Measurements from ENCODE around the gene NKAP. TPM values are rescaled to one million over a fixed set of nuclear protein-coding genes. Genes with fewer than 3 reads are reported as not detected.

NKAP gene
- total and polyA plus RNA-seq, 9 of the 15 experiments (the other 6 are each of a cell fraction or from before 2014, with no cell fraction given) = 3.1 to 8.3 (median 7.0) TPM

DNA sequence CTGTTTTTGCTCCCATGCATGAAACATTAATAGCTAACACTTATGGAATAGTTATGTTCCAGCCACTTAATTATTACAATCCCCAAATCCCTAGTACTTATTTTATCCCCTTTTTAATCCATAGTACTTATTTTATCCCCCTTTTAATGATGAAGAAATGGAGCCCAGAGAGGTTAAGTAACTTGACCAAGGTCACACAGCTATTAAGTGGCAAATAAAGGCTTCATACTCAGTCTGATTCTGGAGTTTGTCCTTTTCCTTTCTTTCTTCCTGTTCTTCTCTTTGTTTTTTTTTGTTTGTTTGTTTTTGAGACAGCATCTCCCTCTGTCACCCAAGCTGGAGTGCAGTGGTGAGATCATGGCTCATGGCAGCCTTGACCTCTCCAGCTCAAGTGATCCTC, 2.2 kb downstream of the NKAP start (continued):
- TF ChIP-seq THRA (IDR thresholded peaks at IDR 0.05) (no peak), MAFF (IDR thresholded peaks at IDR 0.05; ENCODE audit: low read length) (no peak), ARID1B (IDR thresholded peaks at IDR 0.05) (no peak), SOX6 (IDR thresholded peaks at IDR 0.05) (no peak), EHMT2 (IDR thresholded peaks at IDR 0.05) (no peak), MTA3 (IDR thresholded peaks at IDR 0.05; ENCODE audit: borderline replicate concordance) (no peak), PCBP1 (IDR thresholded peaks at IDR 0.05; ENCODE audit: low read depth, low read length, poor library complexity, severe bottlenecking) (no peak), ZNF232 (CRISPR knock-in tag; IDR thresholded peaks at IDR 0.05) (no peak), ELF4 (CRISPR knock-in tag; IDR thresholded peaks at IDR 0.05) (no peak), KLF16 (IDR thresholded peaks at IDR 0.05) (no peak), RBM25 (IDR thresholded peaks at IDR 0.05; ENCODE audit: low read depth, low read length, severe bottlenecking) (peak; percentile 96), GATA2 (CRISPR knock-in tag; IDR thresholded peaks at IDR 0.05) (no peak), PHF20 (IDR thresholded peaks at IDR 0.05; ENCODE audit: partially characterized antibody) (no peak), ZNF146 (CRISPR knock-in tag; IDR thresholded peaks at IDR 0.05; ENCODE audit: unreplicated experiment) (no peak), NFIC (IDR thresholded peaks at IDR 0.05) (no peak), HDAC1 (IDR thresholded peaks at IDR 0.05) (0 out of 4 replicates have a peak, but pooled peaks of 1 of the 2 experiments have one; percentile 23), ZNF717 (CRISPR knock-in tag; IDR thresholded peaks at IDR 0.05) (no peak), PHB (CRISPR knock-in tag; IDR thresholded peaks at IDR 0.05) (no peak), TFAM (CRISPR knock-in tag; conservative IDR thresholded peaks at IDR 0.05) (no peak), HCFC1 (IDR thresholded peaks at IDR 0.05; ENCODE audit: low read depth, low read length) (no peak), ZNF324 (CRISPR knock-in tag; IDR thresholded peaks at IDR 0.05) (no peak), DPF2 (IDR thresholded peaks at IDR 0.05) (no peak), ZNF780A (CRISPR knock-in tag; IDR thresholded peaks at IDR 0.05) (no peak), BCL6 (CRISPR knock-in tag; IDR thresholded peaks at IDR 0.05) (no peak), VEZF1 (CRISPR knock-in tag; IDR thresholded peaks at IDR 0.05) (no peak), TCF3 (CRISPR knock-in tag; IDR thresholded peaks at IDR 0.05) (no peak), BCOR (IDR thresholded peaks at IDR 0.05) (peak; percentile 93), ZNF79 (CRISPR knock-in tag; IDR thresholded peaks at IDR 0.05; ENCODE audit: low read depth) (no peak), CBX2 (IDR thresholded peaks at IDR 0.05; ENCODE audit: insufficient read depth, low read length, poor library complexity, severe bottlenecking) (no peak)
- TF ChIP-seq, protein P1, sequence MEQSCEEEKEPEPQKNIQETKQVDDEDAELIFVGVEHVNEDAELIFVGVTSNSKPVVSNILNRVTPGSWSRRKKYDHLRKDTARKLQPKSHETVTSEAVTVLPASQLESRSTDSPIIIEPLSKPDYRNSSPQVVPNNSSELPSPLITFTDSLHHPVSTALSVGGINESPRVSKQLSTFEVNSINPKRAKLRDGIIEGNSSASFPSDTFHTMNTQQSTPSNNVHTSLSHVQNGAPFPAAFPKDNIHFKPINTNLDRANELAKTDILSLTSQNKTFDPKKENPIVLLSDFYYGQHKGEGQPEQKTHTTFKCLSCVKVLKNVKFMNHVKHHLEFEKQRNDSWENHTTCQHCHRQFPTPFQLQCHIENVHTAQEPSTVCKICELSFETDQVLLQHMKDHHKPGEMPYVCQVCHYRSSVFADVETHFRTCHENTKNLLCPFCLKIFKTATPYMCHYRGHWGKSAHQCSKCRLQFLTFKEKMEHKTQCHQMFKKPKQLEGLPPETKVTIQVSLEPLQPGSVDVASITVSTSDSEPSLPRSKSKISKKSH (CRISPR knock-in tag; IDR thresholded peaks at IDR 0.05) = no peak
